Measurements from ENCODE around the gene SEZ6L.

DNA sequence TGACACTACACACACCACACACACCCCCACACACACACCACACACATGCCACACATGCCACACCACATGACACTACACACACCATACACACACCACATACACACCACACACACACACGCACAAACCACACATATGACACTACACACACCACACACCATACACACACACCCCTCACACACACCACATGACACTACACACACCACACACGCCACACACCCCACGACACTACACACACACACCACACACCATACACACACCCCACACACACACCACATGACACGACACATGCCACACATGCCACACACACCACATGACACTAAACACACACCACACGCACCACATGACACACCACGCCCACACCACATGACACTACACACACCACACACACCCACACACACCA lies 158.0 kb downstream of the SEZ6L start:
- TF ChIP-seq, protein P1, sequence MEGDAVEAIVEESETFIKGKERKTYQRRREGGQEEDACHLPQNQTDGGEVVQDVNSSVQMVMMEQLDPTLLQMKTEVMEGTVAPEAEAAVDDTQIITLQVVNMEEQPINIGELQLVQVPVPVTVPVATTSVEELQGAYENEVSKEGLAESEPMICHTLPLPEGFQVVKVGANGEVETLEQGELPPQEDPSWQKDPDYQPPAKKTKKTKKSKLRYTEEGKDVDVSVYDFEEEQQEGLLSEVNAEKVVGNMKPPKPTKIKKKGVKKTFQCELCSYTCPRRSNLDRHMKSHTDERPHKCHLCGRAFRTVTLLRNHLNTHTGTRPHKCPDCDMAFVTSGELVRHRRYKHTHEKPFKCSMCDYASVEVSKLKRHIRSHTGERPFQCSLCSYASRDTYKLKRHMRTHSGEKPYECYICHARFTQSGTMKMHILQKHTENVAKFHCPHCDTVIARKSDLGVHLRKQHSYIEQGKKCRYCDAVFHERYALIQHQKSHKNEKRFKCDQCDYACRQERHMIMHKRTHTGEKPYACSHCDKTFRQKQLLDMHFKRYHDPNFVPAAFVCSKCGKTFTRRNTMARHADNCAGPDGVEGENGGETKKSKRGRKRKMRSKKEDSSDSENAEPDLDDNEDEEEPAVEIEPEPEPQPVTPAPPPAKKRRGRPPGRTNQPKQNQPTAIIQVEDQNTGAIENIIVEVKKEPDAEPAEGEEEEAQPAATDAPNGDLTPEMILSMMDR (IDR thresholded peaks at IDR 0.05), result no peak
- TF ChIP-seq EP300 (IDR thresholded peaks at IDR 0.05), result no peak
- no peak for TF ChIP-seq POLR2A (IDR thresholded peaks at IDR 0.05)
